K562 (cell line): ENCODE results near the gene IGSF23. TPM values are rescaled to one million over a fixed set of nuclear protein-coding genes. Genes with fewer than 3 reads are reported as not detected.

ENCODE experiments used
- ATAC-seq: fragments of 200-7000 bp; cut with Tn5 transposase; 3 replicates; pipeline ENCODE4 v1.9.1; 2020; ENCODE audit warnings: moderate library complexity
- BruUV-seq: library from RNA; stranded (reverse); fragments of 400-500 nt; replicated peaks from 2 replicates; lab custom pipeline; 2021; lab: Mats Ljungman, UMichigan
- CTCF ChIA-PET: fragments of 300-600 bp; formaldehyde crosslinking; extraction: SDS; loops from one replicate; lab custom pipeline; 2021; ENCODE audit warnings: low intra/inter-chr PET ratio; lab: Yijun Ruan, JAX
- POLR2A ChIA-PET: fragments of 300-600, 350-650 bp; sonication (Branson Sonifier 250); formaldehyde crosslinking; extraction: SDS; loops from one replicate; lab custom pipeline; 2021; ENCODE audit warnings: antibody characterized with exemption, inconsistent platforms; lab: Yijun Ruan, JAX
- DNase-seq, 4 experiments: peaks; one replicate each; pipeline versions ENCODE4 v3.0.0 to v3.0.0-alpha.2; 2011 to 2018; ENCODE audit warnings: low spot score in 3 of 4, mixed read lengths in 3 of 4; ENCODE audit errors: extremely low read depth in 1 of 4
- FAIRE-seq: peaks from 2 replicates; lab custom pipeline; 2011; peaks lifted over from hg19 to GRCh38; lab: Jason Lieb, UNC
- H2AFZ ChIP-seq: 2 replicates; pipeline ENCODE4 v1.6.0; 2011; ENCODE audit warnings: low read depth, low read length, control low read depth, inconsistent platforms
- H3K27ac ChIP-seq: fragments of 200-600 bp; 3 replicates; pipeline ENCODE4 v1.8.0; 2011; ENCODE audit warnings: low read depth, mild to moderate bottlenecking, control low read depth, inconsistent platforms, low read length, moderate library complexity, mixed read lengths; ENCODE audit errors: extremely low read depth
- H3K27me3 ChIP-seq, 2 experiments: fragments of 300-600 bp in 1 of 2; 2 replicates in 1 of 2; 3 replicates in 1 of 2; pipeline versions ENCODE4 v1.6.0 to v1.8.0; 2011; ENCODE audit warnings: inconsistent platforms in 2 of 2, low read length in 2 of 2, mild to moderate bottlenecking in 1 of 2, mixed read lengths in 1 of 2, moderate library complexity in 1 of 2; ENCODE audit not compliant: control insufficient read depth in 2 of 2, insufficient read depth in 2 of 2
- H3K36me3 ChIP-seq: fragments of 300-600 bp; 3 replicates; pipeline ENCODE4 v1.8.0; 2011; ENCODE audit warnings: mild to moderate bottlenecking, low read length, inconsistent platforms; ENCODE audit not compliant: control insufficient read depth, insufficient read depth
- H3K4me1 ChIP-seq, 2 experiments: fragments of 200-600 bp in 1 of 2; replicated peaks in 1 of 2; 2 replicates in 1 of 2; 3 replicates in 1 of 2; pipeline versions ENCODE4 v1.5.1 to v1.8.0; 2011; ENCODE audit warnings: inconsistent platforms in 2 of 2, low read length in 2 of 2, mild to moderate bottlenecking in 1 of 2, mixed read lengths in 1 of 2, moderate library complexity in 1 of 2; ENCODE audit not compliant: control insufficient read depth in 2 of 2, insufficient read depth in 2 of 2
- H3K4me2 ChIP-seq: 2 replicates; pipeline ENCODE4 v1.6.1; 2011; ENCODE audit warnings: low read length, control low read depth, inconsistent platforms, mixed read lengths; ENCODE audit not compliant: insufficient read depth
- H3K4me3 ChIP-seq: fragments of 200-600 bp; sonication (generic), shearing (Covaris generic); 2 replicates; pipeline ENCODE4 v1.5.1; 2016; ENCODE audit warnings: control low read depth, inconsistent platforms
- H3K79me2 ChIP-seq: fragments of 200-600 bp; 3 replicates; pipeline ENCODE4 v1.8.0; 2011; ENCODE audit warnings: low read length, inconsistent platforms; ENCODE audit not compliant: control insufficient read depth, insufficient read depth
- H3K9ac ChIP-seq, 2 experiments: 2 replicates each; pipeline versions ENCODE4 v1.6.0 to v1.6.1; 2011; ENCODE audit warnings: low read depth in 2 of 2, low read length in 2 of 2, control low read depth in 1 of 2, inconsistent platforms in 1 of 2, mild to moderate bottlenecking in 1 of 2, mixed read lengths in 1 of 2; ENCODE audit not compliant: insufficient read depth in 1 of 2
- H3K9me1 ChIP-seq: one replicate; pipeline ENCODE4 v1.6.0; 2011; ENCODE audit warnings: inconsistent platforms, mild to moderate bottlenecking, low read length, moderate library complexity; ENCODE audit not compliant: control insufficient read depth, insufficient read depth
- H3K9me3 ChIP-seq: replicated peaks from 2 replicates; pipeline ENCODE4 v1.5.1; 2011; ENCODE audit warnings: low read depth, low read length, inconsistent platforms; ENCODE audit not compliant: control insufficient read depth, insufficient read depth
- H4K20me1 ChIP-seq: replicated peaks from 2 replicates; pipeline ENCODE4 v1.6.1; 2011; ENCODE audit warnings: low read length, inconsistent platforms, mixed read lengths; ENCODE audit not compliant: control insufficient read depth, insufficient read depth
- RBFOX2 ChIP-seq: fragments of 200-400 bp; formaldehyde crosslinking; IDR thresholded peaks from 2 replicates; pipeline ENCODE4 v1.6.1; 2017; ENCODE audit warnings: low read depth, mild to moderate bottlenecking, low read length, moderate library complexity
- WGBS: fragments of 100-300 bp; shearing (Covaris generic); methylation state at CpG from one replicate; pipeline ENCODE4 v1.1.6; 2016; ENCODE audit warnings: low coverage, mixed read lengths; ENCODE audit not compliant: insufficient coverage; ENCODE audit errors: missing lambda C conversion rate; 5-methylcytosine and 5-hydroxymethylcytosine counted together
- in situ Hi-C: fragments of 300-500 bp; cut with MboI; formaldehyde crosslinking; loops from 4 replicates; pipeline ENCODE4 v1.15.0; 2018; ENCODE audit warnings: inconsistent platforms, mixed read lengths
- intact Hi-C: fragments of 100-400 bp; cut with micrococcal nuclease; formaldehyde crosslinking; loops from 2 replicates; pipeline ENCODE4 v1.14.2; 2022
- polyA plus RNA-seq, 8 experiments: library from polyadenylated mRNA; depleted of rRNA in 4 of 8; stranded (reverse) in 5 of 8; unstranded in 3 of 8; fragments of >200 nt; fragmentation: Nextera tagmentation in 2 of 8; fragmentation: Illumina TruSeq in 1 of 8; extraction: Ambion mirVana in 2 of 8; extraction: Trizol in 1 of 8; gene quantifications; 2 replicates each; pipeline versions ENCODE4 v1.2.1 to v1.2.3, GENCODE V29; 2011 to 2014; ENCODE audit warnings: inconsistent platforms in 1 of 8, missing spikeins in 1 of 8
- total RNA-seq, 7 experiments: library from RNA; depleted of rRNA in 6 of 7; stranded (reverse); fragments of >200 nt in 6 of 7; fragmentation: Illumina TruSeq in 2 of 7; extraction: Trizol in 2 of 7; gene quantifications; 2 replicates each; pipeline versions ENCODE4 v1.2.1 to v1.2.3, GENCODE V29; 2011 to 2021; ENCODE audit warnings: low replicate concordance in 1 of 7
- TF ChIP-seq, protein P1 (sequence below): fragments of 250-450 bp; sonication (Bioruptor Pico); IDR thresholded peaks from 2 replicates; pipeline ENCODE4 v1.4.0; 2020; ENCODE audit warnings: mild to moderate bottlenecking, moderate library complexity

Gene IGSF23
- total and polyA plus RNA-seq, 9 of the 15 experiments (the other 6 are each of a cell fraction or from before 2014, with no cell fraction given): not detected

GRCh38 chr19:44649578-44650145, 36.3 kb downstream of the IGSF23 start:
- no peaks in the 10 kb centered on the region for H3K27me3 ChIP-seq
- no TSS peak for BruUV-seq
- intact Hi-C loops (no loop called here), in situ Hi-C loops (no loop called here)
- ATAC-seq (no peak), FAIRE-seq (no peak), DNase-seq (no peak)
- peaks cover 0 to 14% of the 10 kb centered on the region in 2 experiments; a peak in 2 of 5 replicates for H3K4me1 ChIP-seq
- WGBS: 65% methylated on average over 14 of the region's 15 CpGs
- H4K20me1 ChIP-seq: no peaks in the 10 kb centered on the region
- no peaks in the 10 kb centered on the region for H3K79me2 ChIP-seq
- H3K9me1 ChIP-seq: no peaks in the 10 kb centered on the region
- CTCF ChIA-PET: no interaction called here
- H3K9ac ChIP-seq: no peak overlapping the region
- H2AFZ ChIP-seq: no peak overlapping the region
- POLR2A ChIA-PET: interaction anchor here (1.6 kb wide), 1 partner anchor 8 kb away, joined by 5 read pairs; no protein-coding TSS in a partner anchor
- no peak overlapping the region for H3K4me2 ChIP-seq
- no peak overlapping the region for H3K27ac ChIP-seq
- no peak overlapping the region for H3K4me3 ChIP-seq
- TF ChIP-seq, protein P1, sequence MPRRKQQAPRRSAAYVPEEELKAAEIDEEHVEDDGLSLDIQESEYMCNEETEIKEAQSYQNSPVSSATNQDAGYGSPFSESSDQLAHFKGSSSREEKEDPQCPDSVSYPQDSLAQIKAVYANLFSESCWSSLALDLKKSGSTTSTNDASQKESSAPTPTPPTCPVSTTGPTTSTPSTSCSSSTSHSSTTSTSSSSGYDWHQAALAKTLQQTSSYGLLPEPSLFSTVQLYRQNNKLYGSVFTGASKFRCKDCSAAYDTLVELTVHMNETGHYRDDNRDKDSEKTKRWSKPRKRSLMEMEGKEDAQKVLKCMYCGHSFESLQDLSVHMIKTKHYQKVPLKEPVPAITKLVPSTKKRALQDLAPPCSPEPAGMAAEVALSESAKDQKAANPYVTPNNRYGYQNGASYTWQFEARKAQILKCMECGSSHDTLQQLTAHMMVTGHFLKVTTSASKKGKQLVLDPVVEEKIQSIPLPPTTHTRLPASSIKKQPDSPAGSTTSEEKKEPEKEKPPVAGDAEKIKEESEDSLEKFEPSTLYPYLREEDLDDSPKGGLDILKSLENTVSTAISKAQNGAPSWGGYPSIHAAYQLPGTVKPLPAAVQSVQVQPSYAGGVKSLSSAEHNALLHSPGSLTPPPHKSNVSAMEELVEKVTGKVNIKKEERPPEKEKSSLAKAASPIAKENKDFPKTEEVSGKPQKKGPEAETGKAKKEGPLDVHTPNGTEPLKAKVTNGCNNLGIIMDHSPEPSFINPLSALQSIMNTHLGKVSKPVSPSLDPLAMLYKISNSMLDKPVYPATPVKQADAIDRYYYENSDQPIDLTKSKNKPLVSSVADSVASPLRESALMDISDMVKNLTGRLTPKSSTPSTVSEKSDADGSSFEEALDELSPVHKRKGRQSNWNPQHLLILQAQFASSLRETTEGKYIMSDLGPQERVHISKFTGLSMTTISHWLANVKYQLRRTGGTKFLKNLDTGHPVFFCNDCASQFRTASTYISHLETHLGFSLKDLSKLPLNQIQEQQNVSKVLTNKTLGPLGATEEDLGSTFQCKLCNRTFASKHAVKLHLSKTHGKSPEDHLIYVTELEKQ (CRISPR knock-in tag): no peak
- 0 out of 2 replicates have a peak, but pooled peaks have one; percentile 16 for TF ChIP-seq RBFOX2
- H3K9me3 ChIP-seq: no peaks in the 10 kb centered on the region
- H3K36me3 ChIP-seq: peaks cover 25% of the 10 kb centered on the region; the same call in 2 of the 3 replicates
